HG02943 (cell line): ENCODE measurements around the gene MAGIX.
"Not testable (repeated sequence)": the region's sequence is repeated elsewhere in the genome, so short reads cannot be mapped to it uniquely, and the experiment has no call there.

Source experiments
- ATAC-seq: cut with Tn5 transposase; IDR thresholded peaks from one replicate; pipeline ENCODE4 v1.9.1; 2021; ENCODE audit warnings: mild to moderate bottlenecking, low read depth, moderate library complexity; ENCODE audit not compliant: unreplicated experiment

Gene MAGIX

GRCh38 chrX:49157194-49157593 lies 5.4 kb upstream of the MAGIX start:
- ATAC-seq, result no peak

DNA sequence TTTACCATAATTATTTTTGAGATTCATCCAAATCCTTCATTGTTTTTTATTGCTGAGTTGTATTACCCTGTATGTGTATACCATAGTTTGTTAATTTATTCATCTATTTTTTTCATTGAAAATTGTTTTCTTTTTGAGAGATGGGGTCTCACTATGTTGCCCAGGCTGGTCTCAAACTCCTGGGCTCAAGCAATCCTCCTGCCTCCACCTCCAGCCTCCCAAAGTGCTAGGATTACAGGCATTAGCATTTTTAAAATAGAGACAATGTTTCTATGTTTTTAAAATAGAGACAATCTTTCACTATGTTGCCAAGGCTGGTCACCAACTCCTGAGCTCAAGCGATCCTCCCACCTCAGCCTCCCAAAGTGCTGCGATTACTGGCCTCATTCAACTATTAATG lies 1.6 kb upstream of the MAGIX start:
- ATAC-seq, result no peak

DNA sequence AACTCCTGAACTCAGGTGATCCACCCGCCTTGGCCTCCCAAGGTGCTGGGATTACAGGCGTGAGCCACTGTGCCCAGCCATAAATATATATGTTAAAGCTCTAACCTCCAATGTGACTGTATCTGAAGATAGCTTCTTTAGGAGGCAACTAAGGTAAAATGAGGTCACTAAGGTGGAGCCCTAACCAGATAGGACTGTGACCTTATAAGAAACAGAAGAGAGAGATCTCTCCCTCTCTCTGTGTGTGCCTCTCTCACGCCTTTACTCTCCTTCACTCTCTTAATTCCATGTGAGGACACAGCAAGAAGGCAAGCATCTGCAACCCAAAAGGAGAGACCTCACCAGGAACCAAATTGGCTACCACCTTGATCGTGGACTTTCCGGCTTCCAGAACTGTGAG lies 926 bp upstream of the MAGIX start:
- ATAC-seq, result no peak

- ATAC-seq, result peak; percentile 35
Measured at GRCh38 chrX:49163555-49164419, 1.2 kb downstream of the MAGIX start.

GRCh38 chrX:49164589-49165360 lies 2.2 kb downstream of the MAGIX start:
- ATAC-seq, result no peak

GRCh38 chrX:49165901-49166881 lies 3.6 kb downstream of the MAGIX start:
- ATAC-seq, result peak; percentile 60

DNA sequence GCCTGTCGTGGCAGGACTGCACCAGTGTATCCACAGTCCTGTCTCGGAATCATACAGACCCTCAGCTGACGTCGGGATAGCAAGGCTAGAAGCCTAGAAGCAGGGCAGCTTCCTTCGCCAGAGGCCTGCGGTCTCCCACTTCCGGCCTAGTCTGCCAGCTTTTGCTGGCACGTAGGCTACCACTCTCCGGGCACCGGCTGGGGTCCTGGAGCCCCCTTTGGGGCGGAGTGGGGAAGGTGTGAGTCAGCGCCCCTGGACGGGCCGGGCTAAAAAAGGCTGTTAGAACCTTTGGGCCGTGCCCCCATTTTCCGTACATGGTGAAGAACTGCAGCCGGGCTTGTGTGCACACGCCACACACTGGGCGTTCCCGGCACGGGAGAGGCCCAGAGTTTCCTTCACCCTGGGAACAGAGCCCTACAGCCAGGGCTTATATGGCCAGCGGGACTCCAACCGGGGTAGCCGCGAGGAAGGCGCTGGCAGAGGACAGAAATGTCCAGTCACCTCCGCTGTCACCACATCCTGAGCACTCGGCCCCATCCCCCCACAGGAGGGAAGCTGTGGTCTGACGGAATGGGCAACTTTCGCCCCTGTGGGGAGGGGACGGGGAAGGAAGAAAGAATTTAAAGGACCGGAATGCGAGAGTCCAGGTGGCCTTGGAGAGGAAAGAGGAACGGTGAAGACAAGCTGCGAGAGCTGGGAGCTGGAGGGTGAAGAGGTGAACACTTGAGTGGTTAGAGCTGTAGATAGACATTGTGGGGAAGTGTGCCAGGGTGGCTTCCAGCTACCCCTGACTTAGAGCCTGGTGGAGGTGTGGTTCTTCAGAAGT lies 4.6 kb downstream of the MAGIX start:
- peak; percentile 11 for ATAC-seq

GRCh38 chrX:49167740-49168108 lies 5.2 kb downstream of the MAGIX start:
- no peak for ATAC-seq

DNA sequence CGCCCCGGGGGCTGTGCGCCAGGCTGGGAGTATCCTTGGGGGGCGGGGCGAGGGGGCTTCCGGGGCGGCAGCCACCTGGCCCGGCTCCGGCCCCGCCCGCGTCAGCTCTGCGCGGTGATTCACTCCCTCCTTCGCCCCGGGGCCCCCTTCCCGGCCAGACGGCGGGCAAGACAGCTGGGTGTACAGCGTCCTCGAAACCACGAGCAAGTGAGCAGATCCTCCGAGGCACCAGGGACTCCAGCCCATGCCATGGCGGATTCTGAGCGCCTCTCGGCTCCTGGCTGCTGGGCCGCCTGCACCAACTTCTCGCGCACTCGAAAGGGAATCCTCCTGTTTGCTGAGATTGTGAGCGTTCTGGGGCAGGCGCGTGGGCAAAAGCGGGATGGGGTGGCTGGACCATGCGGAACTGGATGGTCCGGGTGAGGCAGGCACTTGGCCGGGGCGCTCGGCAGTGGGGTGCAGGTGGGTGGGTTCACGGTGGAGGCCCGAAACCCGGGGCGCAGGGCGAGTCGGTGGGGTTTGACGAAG lies 9.3 kb downstream of the MAGIX start, which contains the start of gene PLP2:
PLP2 (plus strand) TSS at position 147 of the 528 bp plus-strand sequence; CDS start at position 250, 103 bp downstream.
- ATAC-seq, result no peak

- peak; percentile 60 for ATAC-seq
Measured at GRCh38 chrX:49172280-49172780, 9.8 kb downstream of the MAGIX start.

DNA sequence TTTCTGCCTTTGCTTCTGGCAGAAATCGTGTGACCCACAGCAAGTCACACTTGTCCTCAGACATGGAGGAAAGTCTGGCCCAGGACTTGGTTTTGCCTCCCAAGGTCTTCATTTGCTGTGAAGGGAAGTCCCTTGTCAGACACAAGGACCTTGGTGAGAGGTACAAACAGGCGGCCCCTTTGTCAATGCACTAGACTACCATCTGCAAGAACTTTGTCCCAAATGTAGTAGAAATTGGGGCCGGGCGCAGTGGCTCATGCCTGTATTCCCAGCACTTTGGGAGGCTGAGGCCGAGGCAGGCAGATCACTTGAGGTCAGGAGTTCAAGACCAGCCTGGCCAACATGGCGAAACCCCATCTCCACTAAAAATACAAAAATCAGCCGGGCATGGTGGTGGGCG lies 11.0 kb downstream of the MAGIX start:
- ATAC-seq, result not testable (repeated sequence)

GRCh38 chrX:49174723-49175122 lies 12.2 kb downstream of the MAGIX start:
- no peak for ATAC-seq

GRCh38 chrX:49175435-49176274 lies 13.1 kb downstream of the MAGIX start:
- no peak for ATAC-seq

GRCh38 chrX:49176421-49177326 lies 14.1 kb downstream of the MAGIX start:
- no peak for ATAC-seq

- no peak for ATAC-seq
Measured at GRCh38 chrX:49177338-49177833, 14.8 kb downstream of the MAGIX start.

DNA sequence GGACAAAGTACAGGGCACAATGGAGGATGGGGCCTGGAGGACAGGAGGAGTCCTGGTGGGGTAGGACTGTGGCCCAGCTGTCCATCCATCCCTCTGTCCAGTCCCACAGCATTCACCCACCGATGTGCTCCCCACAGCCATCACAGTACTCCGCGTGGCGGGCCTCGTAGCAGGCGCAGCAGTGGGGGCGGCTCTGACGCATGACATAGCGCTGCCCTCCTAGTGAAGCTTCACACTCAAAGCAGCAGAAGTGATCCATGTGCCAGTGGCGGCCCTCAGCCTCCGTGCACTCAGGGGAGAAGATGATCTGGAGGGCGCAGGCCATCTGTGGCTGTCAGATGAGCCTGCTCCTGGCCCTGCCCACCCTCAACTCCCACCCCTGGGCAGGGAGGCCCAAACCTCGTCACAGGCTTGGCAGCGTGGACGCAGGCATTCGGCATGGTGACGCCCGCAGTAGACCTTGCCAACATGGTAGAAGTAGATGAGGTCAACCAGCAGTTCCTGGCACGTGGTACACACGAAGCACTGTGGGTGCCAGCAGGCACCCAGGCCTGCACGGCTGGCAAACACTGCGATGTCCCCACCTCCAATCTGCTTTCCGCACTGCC lies 15.4 kb downstream of the MAGIX start:
- ATAC-seq, result no peak

- ATAC-seq, result no peak
Measured at GRCh38 chrX:49178537-49178936, 16.0 kb downstream of the MAGIX start.
